GF-D8 (cell line): ENCODE measurements around the gene MYH9.

ENCODE experiments used
- DNase-seq: peaks from one replicate; lab custom pipeline; 2025; lab: John Stamatoyannopoulos, UW

The MYH9 gene

DNA sequence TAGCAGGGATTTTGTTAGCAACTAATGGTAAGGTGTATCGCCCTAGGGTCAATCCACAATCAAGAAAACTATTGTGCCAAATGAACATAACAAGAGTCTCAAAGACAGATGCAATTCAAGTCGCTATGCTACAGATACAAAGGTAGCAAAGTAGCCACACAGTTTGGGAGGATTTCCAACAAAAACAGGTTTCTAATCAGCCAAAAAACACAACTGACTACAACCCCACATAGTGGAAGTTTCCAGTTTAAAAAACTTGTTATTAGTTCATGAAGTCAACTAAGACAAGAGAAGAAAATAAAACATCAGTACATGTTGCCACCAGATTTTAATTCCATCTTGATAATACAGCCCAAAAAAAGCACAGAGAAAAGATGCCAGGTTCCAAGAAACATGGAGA lies 38.0 kb downstream of the MYH9 start:
- no peak for DNase-seq

- DNase-seq = no peak
Observed at GRCh38 chr22:36348760-36349159, 39.0 kb downstream of the MYH9 start.

DNA sequence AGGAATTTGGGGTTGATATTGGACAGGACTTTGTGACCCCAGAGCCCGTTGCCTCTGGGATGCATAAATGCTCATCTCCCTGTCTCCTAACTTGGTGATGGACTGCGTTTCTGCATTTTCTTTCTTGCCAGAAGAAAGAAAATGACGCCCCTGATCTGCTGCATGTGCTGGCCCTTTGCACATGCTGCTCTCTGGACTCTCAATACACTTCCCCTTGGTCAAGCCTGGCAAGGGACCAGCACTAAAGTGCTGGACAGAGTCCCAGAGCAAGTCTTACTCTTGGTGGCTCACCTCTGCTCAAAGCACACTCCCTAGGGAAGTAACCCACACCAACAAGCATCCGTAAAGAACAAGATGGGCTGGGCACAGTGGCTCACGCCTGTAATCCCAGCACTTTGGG lies 40.7 kb downstream of the MYH9 start:
- no peak for DNase-seq

DNA sequence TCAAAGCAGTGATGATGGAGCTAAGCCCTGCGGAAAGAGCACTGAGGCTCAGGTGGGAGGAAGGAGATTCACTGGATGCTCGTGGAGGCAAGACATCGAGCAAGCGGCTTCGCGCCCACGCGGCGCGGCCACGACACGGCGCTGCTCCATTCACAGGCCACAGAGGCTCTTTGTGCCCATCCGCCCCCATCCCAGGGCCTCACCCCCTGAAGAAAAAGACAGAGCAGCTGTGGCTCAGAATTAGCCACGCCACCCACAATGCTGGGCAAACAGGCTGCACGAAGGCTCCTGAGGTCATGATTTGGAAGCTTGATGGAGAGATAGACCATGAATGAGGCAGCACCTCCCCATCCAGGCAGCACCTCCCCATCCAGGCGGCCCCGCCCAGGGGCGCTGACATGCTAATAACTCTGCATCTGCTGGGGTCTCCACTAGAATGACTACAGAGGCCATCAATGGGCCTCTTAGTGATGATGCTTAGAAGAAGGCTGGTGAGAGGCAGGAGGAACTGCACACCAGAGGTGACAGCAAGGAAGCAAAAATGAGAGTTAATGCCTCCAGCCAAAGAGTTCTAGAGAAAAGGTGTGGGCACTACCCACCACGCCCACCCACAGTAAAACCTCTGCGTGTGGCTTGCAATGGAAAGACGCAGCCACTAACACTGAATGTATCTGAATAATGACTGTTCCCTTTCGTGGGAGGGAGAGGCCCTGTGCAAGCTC lies 43.5 kb downstream of the MYH9 start:
- DNase-seq = no peak

GRCh38 chr22:36343720-36344105 lies 44.1 kb downstream of the MYH9 start:
- DNase-seq = no peak

GRCh38 chr22:36343070-36343719 lies 44.6 kb downstream of the MYH9 start:
- DNase-seq = no peak

DNA sequence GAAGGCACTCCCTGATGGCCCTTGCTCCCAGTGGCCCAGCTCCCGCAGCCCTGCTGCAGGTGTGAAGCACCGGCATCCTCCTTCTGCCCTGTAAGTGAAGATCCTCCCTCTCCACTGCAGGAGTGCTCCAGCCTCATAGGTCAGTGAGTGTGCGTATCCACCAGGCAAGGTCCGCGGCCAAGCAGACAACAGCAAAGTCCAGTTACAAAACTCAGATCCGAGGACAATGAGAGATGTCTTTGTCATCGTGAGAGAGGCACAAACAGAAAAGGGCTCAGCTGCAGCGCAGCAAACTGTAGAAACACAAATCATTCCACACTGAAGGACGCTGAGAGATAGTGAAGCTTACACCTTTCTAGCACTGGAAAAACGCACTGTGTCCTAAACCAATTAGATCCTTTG lies 46.1 kb downstream of the MYH9 start:
- DNase-seq = no peak

DNA sequence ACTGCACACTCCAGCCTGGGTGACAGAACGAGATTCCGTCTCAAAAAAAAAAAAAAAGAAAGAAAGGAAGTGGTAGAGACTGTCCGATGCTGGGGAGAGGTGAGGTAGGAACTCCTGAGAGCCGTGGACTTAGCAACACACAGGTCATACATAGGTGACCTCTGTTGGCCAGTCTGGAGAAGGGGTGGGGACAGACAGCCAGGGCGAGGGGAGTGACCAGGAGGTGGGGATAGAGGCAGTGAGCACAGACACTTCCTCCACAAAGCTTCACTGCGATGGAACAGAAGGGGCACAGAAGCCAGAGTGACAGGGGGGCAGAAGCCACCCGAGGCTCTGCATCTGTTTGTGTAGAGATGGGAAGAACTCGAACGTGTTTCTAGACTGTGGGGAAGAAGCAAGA lies 47.1 kb downstream of the MYH9 start:
- no peak for DNase-seq

- DNase-seq = no peak
Observed at GRCh38 chr22:36339171-36340065, 48.3 kb downstream of the MYH9 start.

- DNase-seq = no peak
Observed at GRCh38 chr22:36337365-36338130, 50.2 kb downstream of the MYH9 start.

GRCh38 chr22:36336246-36337182 lies 51.3 kb downstream of the MYH9 start:
- DNase-seq = no peak

GRCh38 chr22:36335621-36336020 lies 52.1 kb downstream of the MYH9 start:
- DNase-seq = no peak

GRCh38 chr22:36334821-36335603 lies 52.8 kb downstream of the MYH9 start:
- peak; percentile 62 for DNase-seq

DNA sequence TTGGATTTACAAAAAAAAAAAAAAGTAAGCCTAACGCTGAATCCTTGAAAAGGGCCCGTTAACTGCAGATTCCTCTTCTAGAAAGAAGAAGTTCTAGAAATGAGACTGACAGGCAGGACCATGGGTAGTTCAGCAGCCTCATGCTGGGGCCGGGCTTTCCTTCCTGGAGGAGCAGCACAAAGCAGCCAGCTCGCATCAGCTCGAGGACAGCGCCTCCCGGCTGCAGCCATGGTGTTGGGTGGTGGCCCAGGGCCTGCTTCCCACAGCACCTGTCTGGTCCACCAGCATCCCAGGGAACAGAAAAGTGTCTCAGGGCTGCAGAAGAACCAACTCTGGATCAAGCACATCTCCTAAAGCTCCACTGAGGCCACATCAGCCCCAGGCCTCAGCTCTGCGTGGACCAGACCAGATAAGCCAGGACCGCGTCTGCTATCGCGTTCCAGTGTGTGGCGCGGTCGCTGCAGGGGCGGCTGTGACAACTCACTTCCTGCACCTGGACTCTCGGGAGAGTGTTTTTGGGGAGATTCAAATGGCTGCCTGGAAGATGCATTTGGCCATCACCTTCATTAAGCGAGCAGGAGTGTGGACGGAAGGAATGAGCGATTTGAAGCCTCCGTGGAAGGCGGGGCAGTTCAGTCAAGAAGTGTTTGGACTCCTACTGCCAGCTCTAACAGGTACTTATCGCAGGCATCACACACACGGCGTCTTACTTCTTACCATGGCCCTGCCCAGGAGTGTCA lies 53.5 kb downstream of the MYH9 start:
- peak; percentile 60 for DNase-seq

- no peak for DNase-seq
Observed at GRCh38 chr22:36333644-36334043, 54.1 kb downstream of the MYH9 start.

- peak; percentile 74 for DNase-seq
Observed at GRCh38 chr22:36332623-36333332, 55.0 kb downstream of the MYH9 start.

DNA sequence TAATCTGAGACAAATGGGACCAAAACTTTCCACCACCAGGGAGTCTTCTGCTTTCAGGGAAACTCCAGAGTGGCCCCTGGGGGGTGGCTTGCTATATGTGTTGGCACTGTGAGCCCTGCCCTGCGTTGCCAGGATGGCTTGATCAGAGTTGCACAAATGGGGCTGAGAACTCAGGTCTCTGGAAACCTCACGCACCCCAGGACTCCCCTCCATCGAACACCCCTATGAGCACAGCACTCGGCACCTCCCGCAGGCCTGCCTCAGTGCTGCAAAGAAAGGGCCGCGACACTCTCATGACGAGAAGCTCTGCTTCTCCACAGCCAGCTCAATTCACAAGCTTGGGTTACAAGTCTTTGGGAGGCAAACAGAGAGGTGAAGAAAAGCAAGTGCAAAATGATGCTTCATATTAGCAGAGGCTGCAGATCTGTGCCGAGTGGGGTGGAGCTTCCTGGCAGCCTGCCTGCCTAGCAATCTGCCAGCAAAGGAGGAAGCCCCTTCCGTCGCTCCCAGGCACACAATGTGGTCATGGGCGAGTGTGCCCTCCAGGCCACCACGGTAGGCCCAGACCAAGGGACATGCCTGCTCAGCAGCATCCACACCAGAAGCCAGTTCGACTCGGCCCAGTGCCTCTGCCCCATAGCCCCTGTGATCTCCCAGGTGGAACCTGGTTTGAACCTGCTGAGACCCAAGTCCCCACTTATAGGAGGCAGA lies 55.7 kb downstream of the MYH9 start:
- peak; percentile 56 for DNase-seq

DNA sequence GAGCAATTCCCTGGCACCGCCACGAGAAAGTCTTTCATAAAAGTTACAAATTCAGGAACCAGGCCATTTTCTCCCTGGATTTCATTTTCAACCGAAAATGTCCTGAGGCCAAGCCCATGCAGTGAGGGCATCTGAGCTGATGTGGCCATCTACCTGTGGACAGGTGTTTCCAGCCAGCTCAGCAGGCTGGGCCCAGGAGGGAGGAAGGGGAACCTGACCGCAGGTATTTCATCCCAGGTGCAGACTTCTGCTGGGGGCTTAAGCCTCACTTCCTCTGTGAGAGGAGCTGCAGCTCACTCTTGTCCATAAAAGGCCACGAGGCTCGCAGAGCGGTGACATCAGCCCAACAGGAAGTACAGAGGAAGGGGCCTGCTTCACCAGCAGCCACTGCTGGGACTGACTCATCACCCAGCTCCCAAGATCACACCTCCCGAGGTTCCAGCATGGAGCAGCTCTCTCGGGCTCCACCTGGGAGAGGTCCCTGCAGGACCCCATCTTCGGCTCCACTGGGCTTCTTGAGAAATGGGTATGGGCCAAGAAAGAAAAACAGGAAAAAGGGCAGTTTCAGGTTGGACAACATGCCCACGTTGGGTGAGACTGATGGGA lies 56.4 kb downstream of the MYH9 start:
- peak; percentile 85 for DNase-seq
